Liver (tissue), 2 donors: Measurements from ENCODE around the gene PIGH.
"Not testable (repeated sequence)": the region's sequence is repeated elsewhere in the genome, so short reads cannot be mapped to it uniquely, and the experiment has no call there.

ENCODE experiments used
- TF ChIP-seq, protein P1 (sequence below): IDR thresholded peaks from 2 replicates; pipeline ENCODE4 v1.6.1; 2016; ENCODE audit warnings: antibody characterized with exemption
- TF ChIP-seq, protein P2 (sequence below): IDR thresholded peaks from 2 replicates; pipeline ENCODE4 v1.6.1; 2016; ENCODE audit warnings: antibody characterized with exemption, mild to moderate bottlenecking
- donor health status: healthy.

DNA sequence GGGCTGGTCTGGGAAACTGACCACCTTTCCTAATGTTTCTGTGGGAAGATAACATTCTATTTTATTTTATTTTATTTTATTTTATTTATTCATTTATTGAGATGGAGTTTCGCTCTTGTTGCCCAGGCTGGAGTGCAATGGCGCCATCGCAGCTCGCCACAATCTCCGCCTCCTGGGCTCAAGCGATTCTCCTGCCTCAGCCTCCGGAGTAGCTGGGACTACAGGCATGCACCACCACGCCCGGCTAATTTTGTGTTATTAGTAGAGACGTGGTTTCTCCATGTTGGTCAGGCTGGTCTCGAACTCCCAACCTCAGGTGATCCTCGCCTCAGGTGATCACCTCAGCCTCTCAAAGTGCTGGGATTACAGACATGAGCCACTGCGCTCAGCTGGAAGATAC lies 57.4 kb downstream of the PIGH start:
- TF ChIP-seq, protein P1, sequence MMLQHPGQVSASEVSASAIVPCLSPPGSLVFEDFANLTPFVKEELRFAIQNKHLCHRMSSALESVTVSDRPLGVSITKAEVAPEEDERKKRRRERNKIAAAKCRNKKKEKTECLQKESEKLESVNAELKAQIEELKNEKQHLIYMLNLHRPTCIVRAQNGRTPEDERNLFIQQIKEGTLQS, result not testable (repeated sequence)
- TF ChIP-seq, protein P2, sequence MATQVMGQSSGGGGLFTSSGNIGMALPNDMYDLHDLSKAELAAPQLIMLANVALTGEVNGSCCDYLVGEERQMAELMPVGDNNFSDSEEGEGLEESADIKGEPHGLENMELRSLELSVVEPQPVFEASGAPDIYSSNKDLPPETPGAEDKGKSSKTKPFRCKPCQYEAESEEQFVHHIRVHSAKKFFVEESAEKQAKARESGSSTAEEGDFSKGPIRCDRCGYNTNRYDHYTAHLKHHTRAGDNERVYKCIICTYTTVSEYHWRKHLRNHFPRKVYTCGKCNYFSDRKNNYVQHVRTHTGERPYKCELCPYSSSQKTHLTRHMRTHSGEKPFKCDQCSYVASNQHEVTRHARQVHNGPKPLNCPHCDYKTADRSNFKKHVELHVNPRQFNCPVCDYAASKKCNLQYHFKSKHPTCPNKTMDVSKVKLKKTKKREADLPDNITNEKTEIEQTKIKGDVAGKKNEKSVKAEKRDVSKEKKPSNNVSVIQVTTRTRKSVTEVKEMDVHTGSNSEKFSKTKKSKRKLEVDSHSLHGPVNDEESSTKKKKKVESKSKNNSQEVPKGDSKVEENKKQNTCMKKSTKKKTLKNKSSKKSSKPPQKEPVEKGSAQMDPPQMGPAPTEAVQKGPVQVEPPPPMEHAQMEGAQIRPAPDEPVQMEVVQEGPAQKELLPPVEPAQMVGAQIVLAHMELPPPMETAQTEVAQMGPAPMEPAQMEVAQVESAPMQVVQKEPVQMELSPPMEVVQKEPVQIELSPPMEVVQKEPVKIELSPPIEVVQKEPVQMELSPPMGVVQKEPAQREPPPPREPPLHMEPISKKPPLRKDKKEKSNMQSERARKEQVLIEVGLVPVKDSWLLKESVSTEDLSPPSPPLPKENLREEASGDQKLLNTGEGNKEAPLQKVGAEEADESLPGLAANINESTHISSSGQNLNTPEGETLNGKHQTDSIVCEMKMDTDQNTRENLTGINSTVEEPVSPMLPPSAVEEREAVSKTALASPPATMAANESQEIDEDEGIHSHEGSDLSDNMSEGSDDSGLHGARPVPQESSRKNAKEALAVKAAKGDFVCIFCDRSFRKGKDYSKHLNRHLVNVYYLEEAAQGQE, result not testable (repeated sequence)
